SK-N-SH treated with all-trans-retinoic acid at 6 μM for 48 hours (cell line): ENCODE results near the gene TUBGCP2.

Experiments
- ISL1 ChIP-seq: fragments of 250-450 bp; sonication (Bioruptor Pico); IDR thresholded peaks from 2 replicates; pipeline ENCODE4 v2.1.2; 2022; ENCODE audit warnings: mild to moderate bottlenecking, moderate library complexity
- OSR1 ChIP-seq: fragments of 250-450 bp; sonication (Bioruptor Pico); IDR thresholded peaks from 2 replicates; pipeline ENCODE4 v1.8.0; 2022; ENCODE audit warnings: moderate library complexity, mild to moderate bottlenecking, inconsistent platforms
- ZFP3 ChIP-seq: fragments of 250-450 bp; sonication (Bioruptor Pico); IDR thresholded peaks from 2 replicates; pipeline ENCODE4 v1.5.0; 2020; ENCODE audit warnings: mild to moderate bottlenecking, moderate library complexity
- ZNF70 ChIP-seq: fragments of 450-650 bp; formaldehyde crosslinking; IDR thresholded peaks from 2 replicates; pipeline ENCODE4 v1.5.0; 2020; ENCODE audit warnings: mild to moderate bottlenecking, moderate library complexity
- TF ChIP-seq, protein P1 (sequence below): fragments of 250-450 bp; sonication (Bioruptor Pico); IDR thresholded peaks from 2 replicates; pipeline ENCODE4 v1.8.0; 2020; ENCODE audit warnings: mild to moderate bottlenecking, moderate library complexity, borderline replicate concordance

DNA sequence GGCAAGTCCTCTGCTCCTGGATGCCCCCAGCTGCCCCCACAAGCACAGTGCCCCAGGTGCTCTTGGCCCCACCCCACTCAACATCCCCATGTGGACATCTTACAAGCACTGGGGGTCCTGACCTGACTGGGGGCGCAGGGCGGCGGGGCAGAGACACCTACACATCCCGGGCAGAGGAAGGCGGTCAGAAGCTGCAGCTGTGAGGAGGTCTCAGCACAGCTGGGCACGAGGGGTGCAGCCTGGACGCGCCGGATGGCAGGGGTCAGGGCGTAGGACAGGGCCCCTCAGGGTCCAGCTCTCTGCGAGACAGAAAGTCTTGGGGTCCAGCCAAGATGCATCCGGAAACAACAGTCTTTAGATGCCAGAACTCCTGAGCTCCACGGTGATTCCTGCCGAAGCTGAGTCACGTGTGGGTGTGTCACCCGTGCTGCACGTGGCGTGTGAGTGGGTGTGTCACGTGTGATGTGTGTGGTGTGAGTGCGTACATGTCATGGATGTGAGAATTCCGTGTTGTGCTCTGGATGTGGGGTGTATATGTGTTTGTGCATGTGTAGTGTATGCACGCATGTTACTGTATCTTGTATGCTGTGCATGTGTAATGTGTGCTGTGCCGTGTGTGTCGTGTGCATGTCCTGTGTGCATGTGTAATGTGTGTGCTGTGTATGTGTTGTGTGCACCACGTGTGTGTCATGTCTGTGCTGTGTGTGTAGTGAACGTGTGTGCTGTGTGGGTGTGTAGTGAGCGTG lies 65.9 kb downstream of the TUBGCP2 start:
- TF ChIP-seq ISL1 (CRISPR knock-in tag) (no peak), ZNF70 (CRISPR knock-in tag) (no peak), ZFP3 (CRISPR knock-in tag) (no peak), OSR1 (no peak)
- TF ChIP-seq, protein P1, sequence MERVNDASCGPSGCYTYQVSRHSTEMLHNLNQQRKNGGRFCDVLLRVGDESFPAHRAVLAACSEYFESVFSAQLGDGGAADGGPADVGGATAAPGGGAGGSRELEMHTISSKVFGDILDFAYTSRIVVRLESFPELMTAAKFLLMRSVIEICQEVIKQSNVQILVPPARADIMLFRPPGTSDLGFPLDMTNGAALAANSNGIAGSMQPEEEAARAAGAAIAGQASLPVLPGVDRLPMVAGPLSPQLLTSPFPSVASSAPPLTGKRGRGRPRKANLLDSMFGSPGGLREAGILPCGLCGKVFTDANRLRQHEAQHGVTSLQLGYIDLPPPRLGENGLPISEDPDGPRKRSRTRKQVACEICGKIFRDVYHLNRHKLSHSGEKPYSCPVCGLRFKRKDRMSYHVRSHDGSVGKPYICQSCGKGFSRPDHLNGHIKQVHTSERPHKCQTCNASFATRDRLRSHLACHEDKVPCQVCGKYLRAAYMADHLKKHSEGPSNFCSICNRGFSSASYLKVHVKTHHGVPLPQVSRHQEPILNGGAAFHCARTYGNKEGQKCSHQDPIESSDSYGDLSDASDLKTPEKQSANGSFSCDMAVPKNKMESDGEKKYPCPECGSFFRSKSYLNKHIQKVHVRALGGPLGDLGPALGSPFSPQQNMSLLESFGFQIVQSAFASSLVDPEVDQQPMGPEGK (CRISPR knock-in tag), result no peak
